Nucleus accumbens (tissue), 56 donors: ENCODE results near the gene DSTYK.
"Not testable (repeated sequence)": the region's sequence is repeated elsewhere in the genome, so short reads cannot be mapped to it uniquely, and the experiment has no call there.

Experiments used
- DNase-seq, 56 donors: peaks; one replicate each; lab custom pipeline; 2025; lab: John Stamatoyannopoulos, UW

The DSTYK gene

DNA sequence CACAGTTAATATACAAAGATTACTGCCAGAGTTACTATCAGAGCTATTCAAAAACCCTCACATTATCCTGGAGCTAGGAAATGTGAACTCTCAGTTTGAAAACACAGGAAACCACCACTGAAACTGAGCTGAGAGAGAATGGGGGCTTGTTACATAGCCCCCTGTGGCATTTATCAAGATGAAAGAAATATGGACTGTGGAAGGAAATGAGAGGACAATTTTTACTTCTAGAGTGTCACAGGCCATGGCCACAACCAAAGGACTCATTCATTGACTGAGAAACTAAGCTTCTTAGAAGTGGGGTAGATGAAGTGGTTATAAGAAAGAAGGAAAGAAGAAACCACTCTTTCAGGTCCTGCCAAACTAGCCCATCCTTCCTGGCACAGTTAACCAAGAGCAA is 25.3 kb downstream of the DSTYK start:
- no peak for DNase-seq

DNA sequence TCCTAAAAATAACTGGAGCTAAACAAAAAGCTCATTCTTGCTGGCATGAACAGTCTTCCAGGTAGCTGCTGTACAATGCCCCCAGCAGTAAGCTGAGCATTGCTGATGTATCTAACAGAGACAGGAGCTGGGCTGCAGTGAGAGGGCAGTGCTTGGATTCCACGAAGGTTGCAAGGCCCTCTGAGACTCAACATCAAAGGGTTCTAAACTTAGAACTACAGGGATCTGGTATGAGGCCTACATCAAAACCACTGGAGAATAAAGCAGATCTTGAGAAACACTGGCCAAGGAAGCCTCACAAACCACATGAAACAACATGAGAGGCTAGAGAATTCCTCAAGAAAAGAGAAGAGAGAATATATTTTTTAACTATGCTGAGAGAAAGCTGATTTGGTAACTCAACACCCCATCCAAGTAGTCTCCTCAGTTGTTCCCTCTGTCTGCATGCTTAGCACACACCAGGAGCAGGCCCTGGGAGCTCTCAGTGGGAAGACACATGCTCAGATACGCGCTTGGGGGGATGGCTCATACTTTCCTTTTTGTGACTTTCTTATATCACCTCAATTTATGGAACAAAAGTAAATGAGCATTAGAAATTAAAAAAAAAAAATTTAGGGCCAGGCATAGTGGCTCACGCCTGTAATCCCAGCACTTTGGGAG is 27.7 kb downstream of the DSTYK start:
- DNase-seq: peak in 1 of 56 donors; percentile 9

DNA sequence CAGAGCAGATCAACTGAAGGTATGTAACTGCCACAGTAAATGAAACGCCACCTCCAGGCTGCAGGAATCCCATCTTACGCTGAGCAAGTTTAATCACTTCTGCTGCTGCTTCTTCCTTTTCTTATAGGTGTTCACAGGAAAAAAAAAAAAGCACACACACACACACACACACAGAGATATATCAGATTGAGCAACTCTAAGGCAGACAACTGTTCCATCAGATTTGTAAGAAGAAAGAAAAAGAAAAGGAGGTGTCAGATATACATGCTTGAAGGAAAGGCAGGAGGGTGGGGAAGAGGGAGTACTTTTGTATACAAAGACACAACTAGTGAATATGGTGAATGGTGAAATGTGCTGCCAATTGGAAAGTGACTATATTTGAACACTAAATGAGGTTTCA is 28.6 kb downstream of the DSTYK start:
- no peak for DNase-seq

DNA sequence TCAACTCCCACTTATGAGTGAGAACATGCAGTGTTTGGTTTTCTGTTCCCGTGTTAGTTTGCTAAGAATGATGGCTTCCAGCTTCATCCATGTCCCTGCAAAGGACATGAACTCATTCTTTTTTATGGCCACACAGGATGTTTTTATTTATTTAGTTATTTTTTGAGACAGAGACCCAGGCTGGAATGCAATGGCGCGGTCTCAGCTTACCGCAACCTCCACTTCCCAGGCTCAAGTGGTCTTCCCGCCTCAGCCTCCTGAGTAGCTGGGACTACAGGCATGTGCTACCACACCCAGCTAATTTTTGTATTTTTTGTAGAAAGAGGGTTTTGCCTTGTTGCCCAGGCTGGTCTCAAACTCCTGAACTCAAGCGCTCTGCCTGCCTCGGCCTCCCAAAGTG is 31.2 kb downstream of the DSTYK start:
- not testable (repeated sequence) for DNase-seq

DNA sequence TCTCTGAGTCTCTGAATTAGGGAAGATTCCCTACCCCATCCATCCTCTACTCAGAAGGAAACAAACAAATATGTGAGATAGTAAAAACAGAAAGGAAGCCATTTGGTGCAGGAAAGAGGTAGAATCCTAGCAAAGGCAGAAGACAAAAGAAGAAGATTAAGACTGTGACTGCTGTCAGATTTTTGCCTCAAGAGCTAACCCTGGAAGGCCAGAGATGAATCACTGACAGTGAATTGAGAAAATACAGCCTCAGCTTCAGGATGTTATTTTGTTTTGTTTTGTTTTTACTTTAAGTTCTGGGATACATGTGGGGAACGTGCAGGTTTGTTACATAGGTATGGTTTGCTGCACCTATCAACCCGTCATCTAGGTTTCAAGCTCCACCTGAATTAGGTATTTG is 31.7 kb downstream of the DSTYK start:
- no peak for DNase-seq

DNA sequence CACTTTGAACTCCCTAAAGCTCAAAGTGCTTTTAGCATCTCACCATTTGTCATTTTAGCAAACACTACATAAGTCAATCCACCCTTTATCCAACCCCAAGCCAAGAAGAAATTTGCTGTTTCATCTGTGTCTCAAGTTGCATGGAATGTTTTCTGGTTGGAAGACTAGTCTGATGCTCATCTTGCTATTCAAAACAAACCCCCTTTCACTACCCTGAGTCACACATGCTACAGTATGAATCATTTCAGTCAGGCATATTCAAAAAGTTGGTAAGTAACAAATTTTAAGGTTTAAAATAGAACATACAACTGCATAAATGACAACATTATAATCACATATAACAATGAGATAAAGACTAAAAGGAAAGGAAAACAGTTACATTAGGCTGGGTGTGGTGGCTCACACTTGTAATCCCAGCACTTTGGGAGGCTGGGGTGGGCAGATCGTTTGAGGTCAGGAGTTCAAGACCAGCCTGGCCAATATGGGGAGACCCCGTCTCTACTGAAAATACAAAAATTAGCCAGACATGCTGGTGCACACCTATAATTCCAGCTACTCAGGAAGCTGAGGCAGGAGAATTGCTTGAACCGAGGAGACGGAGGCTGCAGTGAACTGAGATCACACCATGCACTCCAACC is 38.7 kb downstream of the DSTYK start:
- no peak for DNase-seq

DNA sequence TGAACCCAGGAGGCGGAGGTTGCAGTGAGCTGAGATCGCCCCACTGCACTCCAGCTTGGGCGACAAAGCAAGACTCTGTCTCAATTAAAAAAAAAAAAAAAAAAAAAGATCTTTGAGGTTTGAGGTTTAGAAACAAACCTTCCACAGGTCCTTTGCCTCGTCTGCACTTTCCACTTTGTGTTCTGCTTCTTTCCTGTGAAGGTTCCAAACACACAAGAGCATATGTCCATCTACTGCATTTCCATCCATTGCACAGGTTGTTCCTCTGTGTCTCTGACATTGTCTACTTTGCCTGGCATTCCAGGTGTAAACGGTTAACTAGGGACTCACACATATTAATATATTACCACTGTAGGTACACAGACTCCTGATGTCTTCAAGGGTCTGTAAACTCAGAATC is 40.1 kb downstream of the DSTYK start:
- no peak for DNase-seq

DNA sequence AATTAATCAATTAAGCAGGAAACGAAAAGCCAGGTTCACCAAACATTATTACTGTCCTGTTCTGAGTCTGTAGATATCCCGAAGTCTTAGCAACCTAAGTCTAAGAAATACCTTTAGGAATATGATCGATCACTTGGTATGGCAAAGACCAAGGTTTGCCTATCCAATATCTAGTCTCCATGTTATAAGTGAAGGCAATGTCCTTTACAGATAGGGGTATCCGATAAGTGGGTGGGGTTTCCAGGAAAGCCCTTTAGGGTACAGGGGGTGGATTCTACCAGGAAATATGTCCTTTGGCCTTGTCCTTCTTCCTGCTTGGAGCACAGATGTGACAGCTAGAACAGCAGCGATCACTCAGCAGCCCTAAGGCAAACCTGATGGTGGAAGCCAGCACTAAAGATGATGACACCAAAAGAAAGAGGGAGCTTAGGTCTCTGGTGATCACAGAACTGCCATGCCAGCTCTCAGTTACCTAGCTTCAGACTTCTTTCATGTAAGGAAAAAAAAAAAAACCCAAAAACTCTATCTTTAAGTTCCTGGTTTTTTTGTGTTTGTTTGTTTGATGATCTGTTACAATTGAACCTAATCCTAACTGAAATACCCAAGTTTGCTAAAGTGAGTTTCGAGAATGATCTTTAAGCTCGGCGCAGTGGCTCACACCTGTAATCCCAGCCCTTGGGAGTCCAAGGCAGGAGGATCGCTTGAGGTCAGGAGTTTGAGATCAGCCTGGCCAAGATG is 40.8 kb downstream of the DSTYK start:
- DNase-seq: no peak

DNA sequence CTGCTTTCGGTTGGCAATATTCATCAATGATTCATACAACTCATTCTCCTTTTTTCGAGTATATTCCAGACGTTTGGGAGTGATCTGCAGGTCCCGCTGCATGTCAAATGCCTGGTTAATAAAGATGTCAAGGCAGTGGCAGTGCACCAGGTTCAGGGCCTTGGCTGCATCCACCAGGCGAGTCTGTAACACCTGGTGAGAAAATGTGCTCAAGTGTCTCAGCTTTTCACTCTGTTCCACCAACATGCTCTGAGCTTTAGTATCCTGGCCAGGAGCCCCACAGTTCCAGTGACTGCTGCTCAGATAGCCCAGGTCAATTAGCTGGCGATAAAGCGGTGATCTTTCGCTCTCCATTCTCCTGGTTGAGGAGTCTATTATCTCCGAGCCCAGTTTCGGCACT is 42.3 kb downstream of the DSTYK start:
- DNase-seq: no peak

DNA sequence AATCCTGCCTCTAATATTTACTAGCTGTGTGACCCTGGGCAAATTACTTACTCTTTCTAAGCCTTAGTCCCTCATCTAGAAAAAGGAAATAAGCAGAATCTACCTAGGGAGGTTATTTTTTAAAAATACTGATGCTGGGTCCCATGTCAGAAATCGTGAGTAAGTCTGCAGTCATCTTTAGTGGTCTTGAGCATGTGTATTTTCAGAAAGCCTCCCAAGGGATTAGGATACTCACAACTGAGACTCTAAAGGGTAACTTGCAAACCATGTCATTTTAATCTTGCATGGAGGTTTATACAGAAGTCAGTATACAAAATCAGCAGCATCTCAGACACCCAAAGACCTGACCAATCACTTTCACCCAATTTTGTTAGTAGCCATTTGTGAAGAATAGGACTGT is 43.2 kb downstream of the DSTYK start:
- no peak for DNase-seq

DNA sequence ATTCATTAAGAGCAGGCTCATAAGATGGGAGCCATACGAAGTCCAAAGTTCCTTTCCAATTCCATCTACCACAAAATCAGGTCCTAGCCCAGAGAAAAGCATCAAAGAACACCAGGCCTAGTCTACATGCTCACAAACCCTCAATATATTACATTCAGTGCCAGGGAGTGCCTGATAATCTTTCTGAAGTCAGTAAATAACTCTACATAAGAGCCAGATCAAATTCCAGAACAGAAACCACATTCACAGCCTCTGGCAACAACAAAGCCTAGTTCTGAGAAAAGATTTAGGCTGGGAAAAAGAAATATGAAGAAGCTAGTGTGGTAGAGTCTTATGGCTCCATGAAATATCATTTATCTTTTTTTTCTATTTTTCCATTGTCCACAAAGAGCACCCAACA is 49.2 kb downstream of the DSTYK start:
- DNase-seq: no peak

DNA sequence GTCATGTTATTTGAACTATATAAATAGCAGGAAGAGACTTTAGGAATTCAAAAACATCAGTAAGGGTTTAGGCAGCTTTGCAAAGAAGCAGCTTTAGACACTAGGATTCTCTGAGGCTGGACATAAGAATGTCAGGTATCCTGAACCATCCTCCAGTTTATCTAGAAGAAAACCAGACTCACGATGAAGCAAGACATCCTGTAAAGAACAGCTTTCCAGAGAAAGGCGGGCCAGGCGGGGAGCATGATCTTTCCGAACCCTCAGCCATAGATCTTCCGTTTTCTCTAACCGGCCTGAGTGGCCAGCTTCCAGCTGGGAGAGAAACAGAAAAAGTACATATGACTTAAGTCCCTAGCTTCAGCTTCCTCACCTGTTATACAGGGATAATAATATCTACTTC is 50.4 kb downstream of the DSTYK start:
- no peak for DNase-seq

DNA sequence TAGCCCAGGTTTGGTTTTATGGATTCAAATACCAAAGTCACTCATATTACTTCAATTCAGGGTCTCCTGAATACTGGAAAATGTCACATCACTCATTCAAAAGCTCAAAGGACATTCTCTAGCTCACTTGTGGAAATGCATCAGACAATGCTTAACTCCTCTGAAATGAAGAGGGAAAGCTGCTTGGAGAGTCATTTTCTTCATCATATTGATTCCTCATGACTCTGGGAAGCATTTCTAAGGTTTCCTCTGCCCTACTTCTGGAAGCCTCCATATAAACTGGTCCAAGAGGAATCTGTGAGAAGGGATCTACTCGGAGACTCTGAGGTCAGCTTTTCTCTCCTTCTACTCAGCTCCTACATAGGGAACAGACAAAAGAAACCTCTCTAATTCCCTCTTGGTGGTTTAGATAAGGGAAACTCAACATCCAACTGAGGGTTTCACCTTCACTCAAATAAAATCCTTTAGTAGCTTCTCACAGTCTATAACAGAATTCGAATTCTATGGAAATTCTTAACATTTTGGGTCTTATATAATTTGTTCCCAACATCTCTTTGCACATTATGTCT is 53.4 kb downstream of the DSTYK start:
- DNase-seq: no peak

DNA sequence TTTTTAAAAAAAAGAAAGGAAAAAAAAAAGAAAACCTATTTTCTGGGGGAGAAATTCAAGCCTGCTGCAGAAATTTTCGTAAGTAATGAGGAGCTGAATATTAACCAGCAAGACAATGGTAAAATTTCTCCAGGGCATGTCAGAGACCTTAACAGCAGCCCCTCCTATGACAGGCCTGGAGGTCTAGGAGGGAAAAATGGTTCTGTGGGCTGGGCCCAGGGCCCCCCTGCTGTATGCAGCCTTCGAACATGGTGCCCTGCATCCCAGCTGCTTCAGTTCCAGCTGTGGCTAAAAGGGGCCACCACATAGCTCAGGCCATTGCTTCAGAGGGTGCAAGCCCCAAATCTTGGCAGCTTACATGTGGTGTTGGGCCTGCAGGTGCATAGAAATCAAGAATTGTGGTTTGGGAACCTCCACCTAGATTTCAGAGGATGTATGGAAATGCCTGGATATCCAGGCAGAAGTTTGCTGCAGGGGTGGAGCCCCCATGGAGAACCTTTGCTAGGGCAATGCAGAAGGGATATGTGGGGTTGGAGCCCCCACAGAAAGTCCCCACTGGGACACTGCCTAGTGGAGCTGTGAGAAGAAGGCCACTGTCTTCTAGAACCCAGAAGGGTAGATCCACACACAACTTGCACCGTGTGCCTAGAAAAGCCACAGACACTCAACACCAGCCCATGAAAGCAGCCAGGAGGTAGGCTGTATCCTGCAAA is 55.7 kb downstream of the DSTYK start:
- DNase-seq: not testable (repeated sequence)

DNA sequence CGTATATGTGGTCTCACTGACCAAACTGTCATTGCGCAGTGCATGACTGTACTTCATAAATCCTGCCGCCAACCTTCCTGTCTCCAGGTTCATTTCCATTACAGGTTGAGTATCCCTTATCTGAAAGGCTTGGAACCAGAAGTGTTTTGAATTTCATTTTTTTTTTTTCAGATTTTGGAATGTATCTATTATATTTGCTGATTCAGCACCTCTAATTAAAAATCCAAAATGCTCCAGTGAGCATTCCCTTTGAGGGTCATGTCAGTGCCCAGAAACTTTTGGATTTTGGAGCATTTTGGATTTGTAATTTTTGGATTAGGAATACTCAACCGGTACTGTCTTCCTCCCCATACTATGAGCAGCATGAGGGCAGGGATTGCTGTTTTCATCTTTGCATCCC is 59.0 kb downstream of the DSTYK start:
- DNase-seq: no peak

DNA sequence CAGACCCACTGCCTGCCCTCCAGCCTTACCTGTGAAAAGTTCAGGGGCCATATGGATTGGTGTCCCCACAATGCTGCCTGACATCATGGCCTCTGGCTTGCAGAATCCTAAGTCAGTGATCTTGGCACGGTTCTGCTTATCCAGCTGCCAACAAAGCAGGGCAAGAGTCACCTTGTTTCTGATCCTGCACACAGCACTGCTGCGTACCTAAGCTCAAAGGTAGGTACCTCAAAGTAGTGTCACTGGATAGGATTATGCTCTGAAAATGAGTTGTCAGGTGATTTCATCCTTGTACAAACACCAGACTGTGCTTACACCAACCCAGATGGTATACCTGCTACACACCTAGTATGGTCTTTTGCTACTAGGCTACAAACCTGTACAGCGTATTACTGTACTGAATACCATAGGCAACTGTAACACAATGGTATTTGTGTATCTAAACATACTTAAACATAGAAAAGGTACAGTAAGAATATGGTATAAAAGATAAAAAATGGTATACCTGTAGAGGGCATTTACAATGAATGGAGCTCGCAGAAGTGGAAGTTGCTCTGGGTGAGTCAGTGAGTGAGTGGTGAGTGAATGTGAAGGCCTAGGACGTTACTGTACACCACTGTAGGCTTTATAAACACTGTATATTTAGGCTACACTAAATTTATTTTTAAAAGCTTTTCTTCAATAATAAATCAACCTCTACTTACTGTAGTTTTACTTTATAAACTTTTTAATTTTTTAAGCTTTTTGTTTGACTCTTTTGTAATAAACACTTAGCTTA is 60.7 kb downstream of the DSTYK start:
- no peak for DNase-seq

DNA sequence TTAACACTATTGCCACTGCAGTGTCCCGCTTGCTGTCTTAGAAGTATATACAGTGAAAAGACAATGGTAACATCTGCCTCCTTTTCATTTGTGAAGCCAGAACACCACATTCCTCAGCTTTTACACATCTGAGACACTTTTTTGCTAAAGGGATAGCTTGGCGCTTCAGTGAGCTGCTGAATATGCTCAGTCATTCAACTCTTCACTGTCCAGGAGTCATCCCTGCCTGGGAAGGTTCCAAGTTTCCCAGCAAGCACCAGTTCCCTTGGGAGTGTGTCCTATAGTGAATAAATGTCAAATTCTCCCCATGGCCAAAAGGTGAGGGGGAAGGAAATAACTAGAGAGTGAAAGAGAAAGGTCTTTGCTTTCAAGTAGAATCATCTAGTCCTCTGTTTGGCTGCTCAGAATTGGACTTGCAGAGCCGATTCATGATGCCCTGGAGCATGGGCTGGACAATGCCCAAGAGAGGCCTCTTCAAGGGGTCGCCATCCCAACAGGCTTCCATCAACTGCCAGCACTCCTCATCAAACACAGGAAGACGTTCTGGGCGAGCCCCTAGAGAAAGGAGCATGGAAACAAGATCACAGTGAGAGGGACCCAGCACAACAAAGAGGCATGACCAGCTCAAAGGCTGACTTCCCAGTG is 64.2 kb downstream of the DSTYK start:
- no peak for DNase-seq

DNA sequence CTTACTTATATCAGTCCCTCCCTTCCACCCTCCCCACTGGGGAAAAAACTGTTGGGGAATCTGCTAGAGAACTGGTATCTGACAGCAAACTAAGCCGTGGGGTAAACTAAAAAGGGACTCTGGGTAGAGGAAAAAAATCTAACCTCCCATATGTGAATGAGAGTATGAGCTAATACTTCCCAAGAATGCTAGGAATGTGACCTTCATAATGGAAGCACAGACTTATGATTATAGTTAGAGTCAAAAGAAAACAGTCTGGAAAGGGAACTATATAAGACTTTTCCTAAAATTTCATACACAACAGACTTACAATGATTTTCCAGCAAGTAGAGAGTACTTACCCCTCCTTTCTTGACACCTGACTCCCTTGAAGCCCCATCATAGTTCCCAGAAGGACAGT is 66.8 kb downstream of the DSTYK start:
- DNase-seq: no peak

DNA sequence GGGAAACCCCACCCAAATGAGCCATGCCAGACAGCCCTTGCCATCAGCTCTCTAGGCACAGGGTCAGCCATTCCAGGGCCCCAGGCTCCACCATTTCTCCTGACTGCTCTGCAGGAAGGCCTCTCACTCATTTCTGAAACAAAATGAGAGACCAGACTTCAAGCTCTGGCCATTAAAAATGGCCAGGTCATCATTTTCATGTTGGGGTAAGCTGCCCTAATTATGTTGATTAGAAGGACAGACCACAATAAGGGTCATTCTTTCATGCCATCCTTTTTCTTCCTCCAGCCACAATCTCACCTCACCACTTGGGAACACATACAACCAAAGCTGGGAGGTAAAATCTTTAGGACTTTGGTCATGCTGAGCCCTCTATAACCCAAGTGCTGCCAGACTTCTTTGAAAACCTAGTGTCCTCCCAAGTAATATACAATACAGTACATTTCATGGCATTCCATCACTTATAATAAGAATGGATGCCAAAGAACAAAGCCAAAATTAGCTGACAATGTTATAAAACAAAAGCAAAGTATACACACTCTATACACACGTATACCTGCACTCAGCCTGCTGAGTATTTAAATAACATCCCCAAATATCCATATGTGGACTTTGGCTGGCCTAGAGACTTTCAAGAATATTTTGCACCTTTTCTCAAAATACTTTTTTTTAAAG is 67.3 kb downstream of the DSTYK start:
- no peak for DNase-seq
